Measurements from ENCODE around the gene PCDH9. TPM values are rescaled to one million over a fixed set of nuclear protein-coding genes. Genes with fewer than 3 reads are reported as not detected.
A peak's percentile ranks its signal among the peaks of the same experiment; 100 is the strongest.

Gene PCDH9
- total RNA-seq, 1 donor from 2014 or later, result 29.7 TPM

GRCh38 chr13:66981912-66982311 lies 248.2 kb downstream of the PCDH9 start:
- H3K4me1 Mint-ChIP-seq, result no peaks in the 10 kb centered on the region
- H3K9me3 Mint-ChIP-seq, result no peaks in the 10 kb centered on the region
- H3K27ac Mint-ChIP-seq, result no peak overlapping the region
- H3K4me3 Mint-ChIP-seq, result no peak overlapping the region
- no peaks in the 10 kb centered on the region for H3K36me3 Mint-ChIP-seq
- no peak for DNase-seq (ENCODE audit: low spot score in 2 of 2, unreplicated experiment in 2 of 2)
- no peaks in the 10 kb centered on the region for H3K27me3 Mint-ChIP-seq (ENCODE audit: low read depth)
- TF ChIP-seq, protein P1, sequence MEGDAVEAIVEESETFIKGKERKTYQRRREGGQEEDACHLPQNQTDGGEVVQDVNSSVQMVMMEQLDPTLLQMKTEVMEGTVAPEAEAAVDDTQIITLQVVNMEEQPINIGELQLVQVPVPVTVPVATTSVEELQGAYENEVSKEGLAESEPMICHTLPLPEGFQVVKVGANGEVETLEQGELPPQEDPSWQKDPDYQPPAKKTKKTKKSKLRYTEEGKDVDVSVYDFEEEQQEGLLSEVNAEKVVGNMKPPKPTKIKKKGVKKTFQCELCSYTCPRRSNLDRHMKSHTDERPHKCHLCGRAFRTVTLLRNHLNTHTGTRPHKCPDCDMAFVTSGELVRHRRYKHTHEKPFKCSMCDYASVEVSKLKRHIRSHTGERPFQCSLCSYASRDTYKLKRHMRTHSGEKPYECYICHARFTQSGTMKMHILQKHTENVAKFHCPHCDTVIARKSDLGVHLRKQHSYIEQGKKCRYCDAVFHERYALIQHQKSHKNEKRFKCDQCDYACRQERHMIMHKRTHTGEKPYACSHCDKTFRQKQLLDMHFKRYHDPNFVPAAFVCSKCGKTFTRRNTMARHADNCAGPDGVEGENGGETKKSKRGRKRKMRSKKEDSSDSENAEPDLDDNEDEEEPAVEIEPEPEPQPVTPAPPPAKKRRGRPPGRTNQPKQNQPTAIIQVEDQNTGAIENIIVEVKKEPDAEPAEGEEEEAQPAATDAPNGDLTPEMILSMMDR (IDR thresholded peaks at IDR 0.05; ENCODE audit: unreplicated experiment), result no peak

GRCh38 chr13:66977161-66977560 lies 253.0 kb downstream of the PCDH9 start:
- peaks cover 19% of the 10 kb centered on the region for H3K4me1 Mint-ChIP-seq
- no peak overlapping the region for H3K27ac Mint-ChIP-seq
- no peaks in the 10 kb centered on the region for H3K36me3 Mint-ChIP-seq
- no peak for DNase-seq (ENCODE audit: low spot score in 2 of 2, unreplicated experiment in 2 of 2)
- TF ChIP-seq, protein P1 (IDR thresholded peaks at IDR 0.05; ENCODE audit: unreplicated experiment), result no peak
- no peaks in the 10 kb centered on the region for H3K9me3 Mint-ChIP-seq
- no peak overlapping the region for H3K4me3 Mint-ChIP-seq
- no peaks in the 10 kb centered on the region for H3K27me3 Mint-ChIP-seq (ENCODE audit: low read depth)

- Mint-ChIP-seq H3K27me3 (ENCODE audit: low read depth) (no peaks in the 10 kb centered on the region), H3K36me3 (no peaks in the 10 kb centered on the region), H3K4me3 (no peak overlapping the region), H3K4me1 (peaks cover 19% of the 10 kb centered on the region), H3K9me3 (no peaks in the 10 kb centered on the region), H3K27ac (no peak overlapping the region)
- TF ChIP-seq, protein P1 (IDR thresholded peaks at IDR 0.05; ENCODE audit: unreplicated experiment), result no peak
- DNase-seq (ENCODE audit: low spot score in 2 of 2, unreplicated experiment in 2 of 2), result no peak
Observed at GRCh38 chr13:66974889-66975288, 255.2 kb downstream of the PCDH9 start.

GRCh38 chr13:66974174-66974573 lies 256.0 kb downstream of the PCDH9 start:
- no peaks in the 10 kb centered on the region for H3K27me3 Mint-ChIP-seq (ENCODE audit: low read depth)
- peak overlapping the region; percentile 69 for H3K27ac Mint-ChIP-seq
- no peaks in the 10 kb centered on the region for H3K36me3 Mint-ChIP-seq
- TF ChIP-seq, protein P1 (IDR thresholded peaks at IDR 0.05; ENCODE audit: unreplicated experiment), result no peak
- no peak for DNase-seq (ENCODE audit: low spot score in 2 of 2, unreplicated experiment in 2 of 2)
- H3K4me1 Mint-ChIP-seq, result peaks cover 19% of the 10 kb centered on the region
- no peak overlapping the region for H3K4me3 Mint-ChIP-seq
- no peaks in the 10 kb centered on the region for H3K9me3 Mint-ChIP-seq

DNA sequence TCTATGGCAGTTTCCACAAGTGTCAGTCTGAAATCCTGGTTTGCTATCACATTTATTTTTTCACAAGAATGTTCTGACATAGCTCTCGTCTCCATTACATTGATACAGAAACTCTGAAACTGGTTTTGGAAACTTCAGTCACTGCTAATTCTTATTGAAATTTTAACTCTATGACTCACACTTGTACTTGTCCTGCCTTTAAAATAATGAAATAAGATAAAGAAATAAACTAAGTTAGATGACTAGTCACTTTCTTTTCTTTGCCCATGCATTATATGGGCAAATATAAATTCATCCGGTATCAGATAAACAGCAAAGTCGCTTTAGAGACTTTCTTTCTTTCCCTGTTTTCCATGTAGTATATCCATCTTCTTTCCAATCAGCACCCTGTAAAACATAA lies 257.5 kb downstream of the PCDH9 start:
- no peak for DNase-seq (ENCODE audit: low spot score in 2 of 2, unreplicated experiment in 2 of 2)
- no peaks in the 10 kb centered on the region for H3K9me3 Mint-ChIP-seq
- peaks cover 19% of the 10 kb centered on the region for H3K4me1 Mint-ChIP-seq
- H3K4me3 Mint-ChIP-seq, result no peak overlapping the region
- TF ChIP-seq, protein P1 (IDR thresholded peaks at IDR 0.05; ENCODE audit: unreplicated experiment), result no peak
- no peak overlapping the region for H3K27ac Mint-ChIP-seq
- no peaks in the 10 kb centered on the region for H3K27me3 Mint-ChIP-seq (ENCODE audit: low read depth)
- no peaks in the 10 kb centered on the region for H3K36me3 Mint-ChIP-seq

GRCh38 chr13:66971004-66971403 lies 259.1 kb downstream of the PCDH9 start:
- DNase-seq (ENCODE audit: low spot score in 2 of 2, unreplicated experiment in 2 of 2), result no peak
- Mint-ChIP-seq H3K4me3 (no peak overlapping the region), H3K4me1 (peaks cover 19% of the 10 kb centered on the region), H3K27ac (no peak overlapping the region), H3K27me3 (ENCODE audit: low read depth) (no peaks in the 10 kb centered on the region), H3K36me3 (no peaks in the 10 kb centered on the region), H3K9me3 (no peaks in the 10 kb centered on the region)
- TF ChIP-seq, protein P1 (IDR thresholded peaks at IDR 0.05; ENCODE audit: unreplicated experiment), result no peak
